Transverse colon (tissue), 4 donors: ENCODE measurements around the gene CLVS2. TPM values are rescaled to one million over a fixed set of nuclear protein-coding genes. Genes with fewer than 3 reads are reported as not detected.

Experiments
- DNase-seq: peaks from one replicate; pipeline ENCODE4 v3.0.0-alpha.2; 2019
- H3K27ac ChIP-seq, 4 donors: fragments of 200-600 bp; sonication (generic); 2 replicates each; pipeline ENCODE4 v1.5.1; 2016 to 2018; ENCODE audit warnings: inconsistent platforms in 4 of 4
- H3K27me3 ChIP-seq: fragments of 200-600 bp; sonication (generic); 2 replicates; pipeline ENCODE4 v1.5.1; 2017; ENCODE audit warnings: inconsistent platforms
- H3K36me3 ChIP-seq, 4 donors: fragments of 200-600 bp; sonication (generic); 2 replicates each; pipeline ENCODE4 v1.5.1; 2017 to 2019; ENCODE audit warnings: inconsistent platforms in 4 of 4
- H3K4me1 ChIP-seq, 4 donors: fragments of 200-600 bp; sonication (generic); 2 replicates each; pipeline ENCODE4 v1.5.1; 2017 to 2020; ENCODE audit warnings: inconsistent platforms in 4 of 4
- H3K4me3 ChIP-seq, 4 donors: fragments of 200-600 bp; sonication (generic); 1 replicate in 1 of 4; 2 replicates in 3 of 4; pipeline versions ENCODE4 v1.5.1 to v1.6.1; 2017 to 2019; ENCODE audit warnings: inconsistent platforms in 4 of 4
- H3K9me3 ChIP-seq, 2 donors: fragments of 200-600 bp; sonication (generic); 2 replicates each; pipeline ENCODE4 v1.5.1; 2017 to 2019; ENCODE audit warnings: inconsistent platforms in 2 of 2
- EP300 ChIP-seq: sonication (generic); formaldehyde crosslinking; IDR thresholded peaks from one replicate; pipeline ENCODE4 v1.6.1; 2017; ENCODE audit warnings: antibody characterized with exemption, low read depth
- POLR2A ChIP-seq: fragments of 450-650 bp; IDR thresholded peaks from one replicate; pipeline ENCODE4 v1.6.1; 2016; ENCODE audit warnings: antibody characterized with exemption, mild to moderate bottlenecking, moderate library complexity
- POLR2AphosphoS5 ChIP-seq, 3 donors: sonication (generic); formaldehyde crosslinking; IDR thresholded peaks; one replicate each; pipeline ENCODE4 v1.6.1; 2016; ENCODE audit warnings: antibody characterized with exemption in 3 of 3
- WGBS, 2 donors: methylation state at CpG; one replicate each; pipeline ENCODE4 v1.1.5; 2018; ENCODE audit warnings: low coverage in 1 of 2; 5-methylcytosine and 5-hydroxymethylcytosine counted together
- in situ Hi-C, 4 donors: fragments of 200-750 bp; cut with MboI; loops; one replicate each; pipeline versions ENCODE4 v1.15.0 to v1.15.1; 2017; ENCODE audit warnings: low sequenced_read_pairs in 3 of 4, low pct_ligation_motif_present in 1 of 4, low pct_unique_long_range_greater_than_20kb in 1 of 4
- intact Hi-C: fragments of 100-400 bp; cut with DNase I; formaldehyde crosslinking; loops from one replicate; pipeline ENCODE4 v1.15.1; 2023; ENCODE audit warnings: low total_unique reads
- total RNA-seq, 4 donors: library from RNA; depleted of rRNA; stranded (reverse); fragments of >200 nt; gene quantifications; one replicate each; pipeline ENCODE4 v1.1.0, GENCODE V29; 2016
- TF ChIP-seq, protein P1 (sequence below), 5 experiments: fragments of 200-600 bp in 3 of 5; fragments of 450-650 bp in 2 of 5; sonication (generic) in 3 of 5; IDR thresholded peaks; 1 replicate in 2 of 5; 2 replicates in 3 of 5; pipeline ENCODE4 v1.5.1; 2016 to 2017; ENCODE audit warnings: antibody characterized with exemption in 5 of 5, inconsistent platforms in 3 of 5, mild to moderate bottlenecking in 2 of 5, moderate library complexity in 1 of 5

The CLVS2 gene
- total RNA-seq, 4 donors from 2014 or later, result 0.32 to 0.41 TPM; not detected in 2

DNA sequence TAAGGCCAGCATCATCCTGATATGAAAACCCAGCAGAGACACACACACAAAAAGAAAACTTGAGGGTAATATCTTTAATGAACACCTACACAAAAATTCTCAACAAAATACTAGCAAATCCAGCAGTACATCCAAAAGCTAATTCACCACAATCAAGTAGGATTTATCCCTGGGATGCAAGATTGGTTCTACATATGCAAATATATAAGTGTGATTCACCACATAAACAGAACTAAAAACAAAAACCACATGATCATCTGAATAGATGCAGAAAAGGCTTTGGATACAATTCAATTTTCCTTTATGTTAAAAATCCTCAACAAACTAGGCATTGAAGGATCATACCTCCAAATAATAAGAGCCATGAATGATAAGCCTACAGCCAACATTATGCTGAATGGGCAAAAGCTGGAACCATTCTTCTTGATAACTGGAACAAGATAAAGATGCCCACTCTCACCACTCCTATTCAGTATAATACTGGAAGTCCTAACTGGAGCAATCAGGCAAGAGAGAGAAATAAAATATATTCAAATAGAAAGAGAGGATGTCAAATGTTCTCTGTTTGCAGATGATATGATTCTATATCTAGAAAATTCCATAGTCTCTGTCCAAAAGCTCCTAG lies 33.9 kb upstream of the CLVS2 start:
- Histone ChIP-seq H3K4me1 (no peaks in the 10 kb centered on the region), H3K9me3 (peaks cover 0 to 6% of the 10 kb centered on the region in 2 donors), H3K27me3 (no peaks in the 10 kb centered on the region), H3K27ac (no peak overlapping the region), H3K4me3 (no peak overlapping the region), H3K36me3 (no peaks in the 10 kb centered on the region)
- TF ChIP-seq POLR2A (no peak), EP300 (no peak), POLR2AphosphoS5 (IDR thresholded peaks at IDR 0.05) (no peak)
- TF ChIP-seq, protein P1, sequence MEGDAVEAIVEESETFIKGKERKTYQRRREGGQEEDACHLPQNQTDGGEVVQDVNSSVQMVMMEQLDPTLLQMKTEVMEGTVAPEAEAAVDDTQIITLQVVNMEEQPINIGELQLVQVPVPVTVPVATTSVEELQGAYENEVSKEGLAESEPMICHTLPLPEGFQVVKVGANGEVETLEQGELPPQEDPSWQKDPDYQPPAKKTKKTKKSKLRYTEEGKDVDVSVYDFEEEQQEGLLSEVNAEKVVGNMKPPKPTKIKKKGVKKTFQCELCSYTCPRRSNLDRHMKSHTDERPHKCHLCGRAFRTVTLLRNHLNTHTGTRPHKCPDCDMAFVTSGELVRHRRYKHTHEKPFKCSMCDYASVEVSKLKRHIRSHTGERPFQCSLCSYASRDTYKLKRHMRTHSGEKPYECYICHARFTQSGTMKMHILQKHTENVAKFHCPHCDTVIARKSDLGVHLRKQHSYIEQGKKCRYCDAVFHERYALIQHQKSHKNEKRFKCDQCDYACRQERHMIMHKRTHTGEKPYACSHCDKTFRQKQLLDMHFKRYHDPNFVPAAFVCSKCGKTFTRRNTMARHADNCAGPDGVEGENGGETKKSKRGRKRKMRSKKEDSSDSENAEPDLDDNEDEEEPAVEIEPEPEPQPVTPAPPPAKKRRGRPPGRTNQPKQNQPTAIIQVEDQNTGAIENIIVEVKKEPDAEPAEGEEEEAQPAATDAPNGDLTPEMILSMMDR (IDR thresholded peaks at IDR 0.05), result no peak
- DNase-seq, result no peak
- intact Hi-C loops (no loop called here), in situ Hi-C loops (no loop called here)

DNA sequence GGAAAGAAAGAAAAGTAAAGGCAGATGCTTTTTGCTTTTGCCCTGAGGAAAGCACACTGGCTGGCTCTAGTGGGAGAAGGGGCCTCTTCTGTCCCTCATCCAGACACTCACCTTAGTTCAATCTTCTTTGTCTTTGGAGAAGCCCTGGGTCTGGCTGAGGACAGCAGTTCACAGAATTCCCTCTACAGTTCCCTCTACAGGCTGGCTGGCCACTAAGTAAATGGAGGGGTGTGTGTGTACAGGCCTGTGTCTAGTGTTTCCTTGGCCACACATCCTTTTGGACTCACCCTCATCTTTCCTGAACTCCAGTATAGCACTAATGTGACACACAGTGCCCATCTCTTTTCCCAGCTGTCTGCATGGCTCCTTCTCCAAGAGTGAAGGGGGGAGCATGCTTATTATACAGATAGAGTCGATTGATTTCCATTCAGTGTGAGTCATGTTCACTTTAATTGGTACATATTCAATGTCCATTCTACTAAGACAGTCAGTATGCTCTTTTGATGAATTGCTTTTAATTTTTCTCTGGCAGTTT lies 26.0 kb upstream of the CLVS2 start:
- in situ Hi-C loops, result no loop called here

DNA sequence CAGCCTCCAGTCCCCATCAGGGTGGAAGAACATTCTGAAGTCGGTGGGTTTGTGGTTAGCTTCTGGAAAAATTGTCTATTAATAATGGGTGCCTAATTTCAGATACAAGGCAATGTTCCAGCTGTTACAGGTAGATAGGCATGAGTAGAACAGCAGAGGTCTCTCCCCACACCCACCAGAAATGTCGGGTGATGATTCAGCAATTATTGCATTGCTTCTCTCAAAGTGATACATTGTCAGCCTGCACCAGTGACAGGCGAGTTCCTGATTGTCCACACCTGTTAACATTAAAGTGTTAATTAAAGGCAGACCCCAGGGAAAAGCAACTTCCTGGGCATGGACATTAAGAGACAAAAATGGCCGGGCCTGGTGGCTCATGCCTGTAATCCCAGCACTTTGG lies 18.9 kb upstream of the CLVS2 start:
- in situ Hi-C loops, result no loop called here
- H3K4me3 ChIP-seq, result no peak overlapping the region
- no peaks in the 10 kb centered on the region for H3K36me3 ChIP-seq
- intact Hi-C loops, result no loop called here
- H3K27me3 ChIP-seq, result no peaks in the 10 kb centered on the region
- TF ChIP-seq POLR2AphosphoS5 (IDR thresholded peaks at IDR 0.05) (no peak), EP300 (no peak), POLR2A (no peak)
- TF ChIP-seq, protein P1 (IDR thresholded peaks at IDR 0.05), result no peak
- WGBS, 2 donors, result 50 to 80% methylated on average over 2 to 4 of the region's 4 CpGs
- no peak overlapping the region for H3K27ac ChIP-seq
- no peaks in the 10 kb centered on the region for H3K4me1 ChIP-seq
- no peak for DNase-seq
- H3K9me3 ChIP-seq, result no peaks in the 10 kb centered on the region

More for the DNA sequence above, 26.0 kb upstream of the CLVS2 start:
- Histone ChIP-seq H3K4me1 (no peaks in the 10 kb centered on the region), H3K4me3 (no peak overlapping the region), H3K27me3 (no peaks in the 10 kb centered on the region), H3K27ac (no peak overlapping the region), H3K36me3 (no peaks in the 10 kb centered on the region), H3K9me3 (no peaks in the 10 kb centered on the region)
- TF ChIP-seq, protein P1 (IDR thresholded peaks at IDR 0.05), result no peak
- no peak for TF ChIP-seq POLR2A
- no peak for DNase-seq
- intact Hi-C loops, result no loop called here
- WGBS, 2 donors, result 68 to 70% methylated on average over 1 of the region's 1 CpG

DNA sequence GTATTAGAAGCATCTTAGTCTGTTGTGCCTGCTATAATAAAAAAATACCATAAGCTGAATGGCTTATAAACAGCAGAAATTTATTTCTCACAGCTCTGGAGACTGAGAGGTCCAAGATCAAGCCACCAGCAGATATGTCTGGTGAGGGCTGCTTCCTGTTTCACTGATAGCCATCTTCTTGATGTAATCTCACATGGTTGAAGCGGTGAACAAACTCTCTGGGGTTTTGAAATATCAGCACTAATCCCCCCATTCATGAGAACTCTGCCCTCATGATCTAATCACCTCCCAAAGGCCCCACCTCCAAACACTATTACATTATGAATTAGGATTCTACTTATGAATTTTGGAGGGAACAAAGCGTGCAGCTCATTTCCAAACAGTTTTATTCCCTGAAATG lies 11.6 kb upstream of the CLVS2 start:
- Histone ChIP-seq H3K4me3 (no peak overlapping the region), H3K4me1 (no peaks in the 10 kb centered on the region), H3K27ac (no peak overlapping the region), H3K9me3 (no peaks in the 10 kb centered on the region), H3K36me3 (no peaks in the 10 kb centered on the region), H3K27me3 (no peaks in the 10 kb centered on the region)
- no peak for DNase-seq
- intact Hi-C loops (no loop called here), in situ Hi-C loops (no loop called here)
- no peak for TF ChIP-seq EP300
- TF ChIP-seq, protein P1 (IDR thresholded peaks at IDR 0.05), result no peak
- TF ChIP-seq POLR2A, result no peak
- no peak for TF ChIP-seq POLR2AphosphoS5 (IDR thresholded peaks at IDR 0.05)
- WGBS, 2 donors, result 43 to 65% methylated on average over 2 of the region's 2 CpGs
